ENCODE measurements around the gene QPCT.

Gene QPCT

DNA sequence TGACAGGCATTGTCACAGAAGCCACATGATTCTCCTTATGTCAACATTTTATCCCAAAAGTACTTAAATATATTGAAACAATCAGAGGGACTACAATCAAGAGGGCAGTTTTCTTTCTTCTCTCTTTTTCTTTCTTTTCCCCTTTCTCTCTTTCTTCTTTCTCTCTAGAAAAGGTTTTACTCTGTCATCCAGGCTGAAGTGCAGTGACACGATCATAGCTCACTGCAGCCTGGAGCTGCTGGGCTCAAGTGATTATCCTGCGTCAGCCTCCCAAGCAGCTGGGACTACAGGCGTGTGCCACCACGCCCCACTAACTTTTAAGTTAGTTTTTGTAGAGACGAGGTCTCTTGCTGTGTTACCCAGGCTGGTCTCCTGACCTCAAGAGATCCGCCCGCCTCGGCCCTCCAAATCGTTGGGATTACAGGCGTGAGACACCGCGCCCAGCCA is 18.8 kb upstream of the QPCT start:
- H4K8ac ChIP-seq (ENCODE audit: low read depth, low read length), result no peak overlapping the region
- H3K56ac ChIP-seq (ENCODE audit: low read length), result peak overlapping the region; percentile 95
- peaks cover 3% of the 10 kb centered on the region for H3K4me1 ChIP-seq (ENCODE audit: control insufficient read depth, low read depth, low read length)
- no peak for DNase-seq
- no peak overlapping the region for H2BK120ac ChIP-seq (ENCODE audit: low read depth, low read length)
- H3K27me3 ChIP-seq (ENCODE audit: insufficient read depth, low read length, poor library complexity), result no peaks in the 10 kb centered on the region
- H4K5ac ChIP-seq (ENCODE audit: low read length), result no peak overlapping the region
- peak overlapping the region; percentile 85 for H3K9ac ChIP-seq (ENCODE audit: low read length)
- H2AK5ac ChIP-seq (ENCODE audit: low read length), result no peak overlapping the region
- no peak overlapping the region for H2BK5ac ChIP-seq (ENCODE audit: low read length)
- no peak overlapping the region for H3K27ac ChIP-seq (ENCODE audit: low read depth, low read length)
- H3K36me3 ChIP-seq (ENCODE audit: control insufficient read depth, insufficient read depth, low read length), result no peaks in the 10 kb centered on the region
- no peak overlapping the region for H2BK15ac ChIP-seq (replicated peaks; ENCODE audit: low read depth)
- no peaks in the 10 kb centered on the region for H3K79me1 ChIP-seq (ENCODE audit: low read length)
- peak overlapping the region; percentile 71 for H3K4me2 ChIP-seq (ENCODE audit: low read length)
- H3K18ac ChIP-seq (ENCODE audit: low read length), result no peak overlapping the region
- H3K4ac ChIP-seq (ENCODE audit: low read depth, low read length), result peak overlapping the region; percentile 65
- no CpG with 5 or more reads among the region's 12 CpGs for WGBS (ENCODE audit: extremely low coverage, insufficient coverage, low lambda C conversion rate)
- H3K79me2 ChIP-seq (ENCODE audit: control insufficient read depth, insufficient read depth, low read length), result peaks cover 24% of the 10 kb centered on the region
- H3K23ac ChIP-seq (ENCODE audit: low read length), result no peak overlapping the region
- H3K4me3 ChIP-seq (ENCODE audit: low read length), result no peak overlapping the region

DNA sequence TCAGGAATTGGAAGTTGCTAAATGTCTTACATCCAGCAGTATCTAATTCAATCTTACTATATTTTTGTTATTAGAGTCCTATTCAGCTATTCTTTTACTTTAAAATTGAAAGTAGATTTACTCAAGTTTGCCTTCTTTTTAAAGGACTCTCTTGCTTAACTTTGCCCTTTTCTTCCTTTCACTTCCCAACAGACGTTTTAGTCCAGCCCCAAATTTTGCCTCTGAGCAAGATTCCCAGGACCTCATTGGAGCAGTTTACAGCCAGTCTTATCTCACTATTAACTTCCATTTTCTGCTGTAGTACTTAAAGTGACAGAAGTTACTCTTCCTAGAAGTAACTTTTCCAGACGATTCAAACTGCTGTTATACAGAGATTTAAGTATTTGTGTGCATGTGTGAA is 18.1 kb upstream of the QPCT start:
- Histone ChIP-seq H4K8ac (ENCODE audit: low read depth, low read length) (no peak overlapping the region), H4K5ac (ENCODE audit: low read length) (no peak overlapping the region), H3K79me1 (ENCODE audit: low read length) (no peaks in the 10 kb centered on the region), H3K23ac (ENCODE audit: low read length) (no peak overlapping the region), H2BK15ac (replicated peaks; ENCODE audit: low read depth) (no peak overlapping the region), H3K4ac (ENCODE audit: low read depth, low read length) (no peak overlapping the region), H3K18ac (ENCODE audit: low read length) (no peak overlapping the region), H3K4me3 (ENCODE audit: low read length) (no peak overlapping the region), H3K36me3 (ENCODE audit: control insufficient read depth, insufficient read depth, low read length) (no peaks in the 10 kb centered on the region), H3K56ac (ENCODE audit: low read length) (no peak overlapping the region), H3K4me1 (ENCODE audit: control insufficient read depth, low read depth, low read length) (peaks cover 3% of the 10 kb centered on the region), H3K9ac (ENCODE audit: low read length) (no peak overlapping the region), H3K27ac (ENCODE audit: low read depth, low read length) (no peak overlapping the region), H2BK120ac (ENCODE audit: low read depth, low read length) (no peak overlapping the region), H3K27me3 (ENCODE audit: insufficient read depth, low read length, poor library complexity) (no peaks in the 10 kb centered on the region), H2BK5ac (ENCODE audit: low read length) (no peak overlapping the region), H2AK5ac (ENCODE audit: low read length) (no peak overlapping the region), H3K4me2 (ENCODE audit: low read length) (no peak overlapping the region), H3K79me2 (ENCODE audit: control insufficient read depth, insufficient read depth, low read length) (peaks cover 20% of the 10 kb centered on the region)
- WGBS (ENCODE audit: extremely low coverage, insufficient coverage, low lambda C conversion rate), result no CpG with 5 or more reads among the region's 2 CpGs
- DNase-seq, result peak; percentile 63

DNA sequence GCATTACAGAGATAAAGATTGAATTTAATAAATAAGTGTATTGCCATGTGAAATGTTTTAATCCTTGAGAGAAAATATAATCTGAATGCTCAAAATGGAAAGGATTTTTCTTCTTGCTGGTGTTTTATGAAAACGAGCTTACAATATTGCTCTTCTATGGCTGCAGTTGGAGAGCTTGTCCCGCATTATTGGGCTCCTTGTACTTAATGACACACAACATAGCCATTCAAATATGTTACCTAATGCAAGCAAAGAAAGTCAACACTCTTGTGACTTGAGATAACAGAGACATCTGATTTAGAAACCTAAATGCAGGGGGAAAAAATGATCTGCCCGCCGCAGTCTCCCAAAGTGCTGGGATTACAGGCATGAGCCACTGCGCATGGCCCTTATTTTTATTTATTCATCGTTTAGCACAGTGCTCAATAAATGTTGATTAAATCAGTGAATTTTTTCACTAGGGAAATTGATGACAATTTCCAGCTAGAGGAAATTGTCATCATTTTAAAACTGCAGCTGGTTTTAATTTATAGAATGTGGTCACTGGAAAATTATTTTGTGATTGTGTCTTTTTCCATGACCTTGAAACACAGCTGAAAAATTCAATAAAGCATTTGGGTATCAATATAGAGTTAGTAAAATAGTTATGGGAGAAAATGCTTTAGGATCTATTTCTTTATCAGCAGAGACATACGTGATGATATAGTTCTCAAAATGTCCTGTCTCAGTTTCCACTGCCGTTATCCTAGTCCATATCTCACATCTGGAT is 17.4 kb upstream of the QPCT start:
- H3K4ac ChIP-seq (ENCODE audit: low read depth, low read length), result no peak overlapping the region
- H3K4me2 ChIP-seq (ENCODE audit: low read length), result no peak overlapping the region
- H2BK15ac ChIP-seq (replicated peaks; ENCODE audit: low read depth), result peak overlapping the region; percentile 6
- H3K23ac ChIP-seq (ENCODE audit: low read length), result no peak overlapping the region
- no peak overlapping the region for H3K27ac ChIP-seq (ENCODE audit: low read depth, low read length)
- H3K4me1 ChIP-seq (ENCODE audit: control insufficient read depth, low read depth, low read length), result peaks cover 1% of the 10 kb centered on the region
- H3K79me2 ChIP-seq (ENCODE audit: control insufficient read depth, insufficient read depth, low read length), result peaks cover 13% of the 10 kb centered on the region
- peak overlapping the region; percentile 87 for H3K18ac ChIP-seq (ENCODE audit: low read length)
- no peak overlapping the region for H2AK5ac ChIP-seq (ENCODE audit: low read length)
- no CpG with 5 or more reads among the region's 8 CpGs for WGBS (ENCODE audit: extremely low coverage, insufficient coverage, low lambda C conversion rate)
- no peak overlapping the region for H4K5ac ChIP-seq (ENCODE audit: low read length)
- H3K9ac ChIP-seq (ENCODE audit: low read length), result no peak overlapping the region
- no peak overlapping the region for H2BK5ac ChIP-seq (ENCODE audit: low read length)
- H3K27me3 ChIP-seq (ENCODE audit: insufficient read depth, low read length, poor library complexity), result no peaks in the 10 kb centered on the region
- no peak for DNase-seq
- H3K56ac ChIP-seq (ENCODE audit: low read length), result no peak overlapping the region
- H3K36me3 ChIP-seq (ENCODE audit: control insufficient read depth, insufficient read depth, low read length), result no peaks in the 10 kb centered on the region
- no peak overlapping the region for H2BK120ac ChIP-seq (ENCODE audit: low read depth, low read length)
- H4K8ac ChIP-seq (ENCODE audit: low read depth, low read length), result no peak overlapping the region
- no peak overlapping the region for H3K4me3 ChIP-seq (ENCODE audit: low read length)
- H3K79me1 ChIP-seq (ENCODE audit: low read length), result no peaks in the 10 kb centered on the region

DNA sequence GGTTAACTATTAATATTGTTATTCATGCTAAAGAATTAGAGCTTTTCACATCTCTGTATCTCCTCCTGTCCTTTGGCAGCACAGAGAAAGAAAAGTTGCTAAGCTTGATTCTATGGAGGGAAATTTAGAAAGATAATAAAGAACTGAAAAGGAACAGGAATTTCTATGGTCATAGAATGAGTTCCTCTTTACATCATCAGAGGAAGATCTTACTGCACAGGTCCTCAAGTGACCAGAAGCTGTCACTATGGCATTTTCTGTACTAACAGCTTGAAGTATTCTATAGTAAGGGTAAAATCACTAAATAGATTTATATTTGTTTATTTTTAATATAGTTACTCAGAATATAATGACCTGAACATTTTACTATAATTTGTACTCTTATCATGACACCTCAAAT is 13.7 kb upstream of the QPCT start:
- Histone ChIP-seq H3K27me3 (ENCODE audit: insufficient read depth, low read length, poor library complexity) (no peaks in the 10 kb centered on the region), H2AK5ac (ENCODE audit: low read length) (no peak overlapping the region), H3K9ac (ENCODE audit: low read length) (no peak overlapping the region), H3K4me2 (ENCODE audit: low read length) (no peak overlapping the region), H2BK5ac (ENCODE audit: low read length) (no peak overlapping the region), H3K56ac (ENCODE audit: low read length) (no peak overlapping the region), H3K23ac (ENCODE audit: low read length) (no peak overlapping the region), H3K79me1 (ENCODE audit: low read length) (no peaks in the 10 kb centered on the region), H3K36me3 (ENCODE audit: control insufficient read depth, insufficient read depth, low read length) (no peaks in the 10 kb centered on the region), H3K4me1 (ENCODE audit: control insufficient read depth, low read depth, low read length) (no peaks in the 10 kb centered on the region), H4K8ac (ENCODE audit: low read depth, low read length) (no peak overlapping the region), H4K5ac (ENCODE audit: low read length) (no peak overlapping the region), H3K27ac (ENCODE audit: low read depth, low read length) (no peak overlapping the region), H3K18ac (ENCODE audit: low read length) (no peak overlapping the region), H3K4me3 (ENCODE audit: low read length) (no peak overlapping the region), H3K79me2 (ENCODE audit: control insufficient read depth, insufficient read depth, low read length) (no peaks in the 10 kb centered on the region), H2BK120ac (ENCODE audit: low read depth, low read length) (no peak overlapping the region), H3K4ac (ENCODE audit: low read depth, low read length) (no peak overlapping the region), H2BK15ac (replicated peaks; ENCODE audit: low read depth) (no peak overlapping the region)
- no peak for DNase-seq

DNA sequence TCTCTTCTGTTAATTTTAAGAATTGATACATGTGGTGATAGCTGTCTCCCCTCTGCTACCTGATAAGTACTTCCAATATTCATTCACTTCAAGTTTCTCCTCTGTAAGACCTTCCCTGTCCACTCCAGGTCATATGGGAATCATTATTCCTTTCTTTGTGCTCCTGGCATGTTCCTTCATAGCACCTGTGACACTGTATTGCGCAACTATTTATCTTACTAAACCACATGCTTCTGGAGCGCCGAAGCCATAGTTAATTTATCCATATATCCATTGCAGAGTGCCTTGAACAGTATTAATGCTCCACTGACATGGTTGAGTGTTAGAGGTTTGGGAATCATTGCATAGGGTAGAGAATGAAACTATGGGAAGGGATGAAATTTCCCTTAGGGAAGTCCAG is 11.9 kb upstream of the QPCT start:
- H3K79me1 ChIP-seq (ENCODE audit: low read length), result no peaks in the 10 kb centered on the region
- no peak overlapping the region for H3K18ac ChIP-seq (ENCODE audit: low read length)
- H3K4me1 ChIP-seq (ENCODE audit: control insufficient read depth, low read depth, low read length), result no peaks in the 10 kb centered on the region
- no peak overlapping the region for H3K9ac ChIP-seq (ENCODE audit: low read length)
- no peak overlapping the region for H3K4me3 ChIP-seq (ENCODE audit: low read length)
- no peak overlapping the region for H3K27ac ChIP-seq (ENCODE audit: low read depth, low read length)
- H3K79me2 ChIP-seq (ENCODE audit: control insufficient read depth, insufficient read depth, low read length), result no peaks in the 10 kb centered on the region
- no peak overlapping the region for H3K23ac ChIP-seq (ENCODE audit: low read length)
- H2BK5ac ChIP-seq (ENCODE audit: low read length), result no peak overlapping the region
- no peak overlapping the region for H2BK15ac ChIP-seq (replicated peaks; ENCODE audit: low read depth)
- peak overlapping the region; percentile 52 for H3K4ac ChIP-seq (ENCODE audit: low read depth, low read length)
- no peak overlapping the region for H2BK120ac ChIP-seq (ENCODE audit: low read depth, low read length)
- WGBS (ENCODE audit: extremely low coverage, insufficient coverage, low lambda C conversion rate), result no CpG with 5 or more reads among the region's 3 CpGs
- H3K36me3 ChIP-seq (ENCODE audit: control insufficient read depth, insufficient read depth, low read length), result no peaks in the 10 kb centered on the region
- H2AK5ac ChIP-seq (ENCODE audit: low read length), result no peak overlapping the region
- DNase-seq, result no peak
- no peak overlapping the region for H4K5ac ChIP-seq (ENCODE audit: low read length)
- no peak overlapping the region for H4K8ac ChIP-seq (ENCODE audit: low read depth, low read length)
- no peak overlapping the region for H3K4me2 ChIP-seq (ENCODE audit: low read length)
- H3K56ac ChIP-seq (ENCODE audit: low read length), result no peak overlapping the region
- no peaks in the 10 kb centered on the region for H3K27me3 ChIP-seq (ENCODE audit: insufficient read depth, low read length, poor library complexity)

DNA sequence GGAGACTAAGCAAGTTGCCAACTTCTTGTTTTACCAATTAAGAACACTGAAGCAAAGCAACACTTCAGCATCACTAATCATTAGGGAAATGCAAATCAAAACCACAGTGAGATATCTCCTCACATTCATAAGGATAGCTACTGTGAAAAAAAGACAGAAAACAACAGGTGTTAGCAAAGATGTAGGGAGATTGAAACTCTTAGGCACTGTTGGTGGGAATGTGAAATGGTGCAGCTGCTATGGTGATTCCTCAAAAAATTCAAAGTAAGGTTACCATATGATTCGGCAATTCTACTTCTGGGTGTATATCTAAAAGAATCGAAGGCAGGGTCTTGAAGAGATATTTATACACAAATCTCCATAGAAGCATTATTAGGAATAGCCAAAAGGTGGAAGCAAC is 11.2 kb upstream of the QPCT start:
- no peaks in the 10 kb centered on the region for H3K79me1 ChIP-seq (ENCODE audit: low read length)
- no peaks in the 10 kb centered on the region for H3K36me3 ChIP-seq (ENCODE audit: control insufficient read depth, insufficient read depth, low read length)
- no peaks in the 10 kb centered on the region for H3K27me3 ChIP-seq (ENCODE audit: insufficient read depth, low read length, poor library complexity)
- no peak overlapping the region for H3K27ac ChIP-seq (ENCODE audit: low read depth, low read length)
- H3K9ac ChIP-seq (ENCODE audit: low read length), result no peak overlapping the region
- no peak overlapping the region for H3K4me3 ChIP-seq (ENCODE audit: low read length)
- H3K4ac ChIP-seq (ENCODE audit: low read depth, low read length), result no peak overlapping the region
- H4K5ac ChIP-seq (ENCODE audit: low read length), result no peak overlapping the region
- H2BK5ac ChIP-seq (ENCODE audit: low read length), result no peak overlapping the region
- no peak overlapping the region for H3K23ac ChIP-seq (ENCODE audit: low read length)
- no peak for DNase-seq
- no peak overlapping the region for H2AK5ac ChIP-seq (ENCODE audit: low read length)
- H3K79me2 ChIP-seq (ENCODE audit: control insufficient read depth, insufficient read depth, low read length), result no peaks in the 10 kb centered on the region
- peaks cover under 1% of the 10 kb centered on the region for H3K4me1 ChIP-seq (ENCODE audit: control insufficient read depth, low read depth, low read length)
- no peak overlapping the region for H2BK120ac ChIP-seq (ENCODE audit: low read depth, low read length)
- no peak overlapping the region for H3K18ac ChIP-seq (ENCODE audit: low read length)
- no CpG with 5 or more reads among the region's 2 CpGs for WGBS (ENCODE audit: extremely low coverage, insufficient coverage, low lambda C conversion rate)
- no peak overlapping the region for H3K56ac ChIP-seq (ENCODE audit: low read length)
- H4K8ac ChIP-seq (ENCODE audit: low read depth, low read length), result no peak overlapping the region
- H3K4me2 ChIP-seq (ENCODE audit: low read length), result no peak overlapping the region
- no peak overlapping the region for H2BK15ac ChIP-seq (replicated peaks; ENCODE audit: low read depth)
